Measurements from ENCODE around the gene TBC1D10A.

GRCh38 chr22:30247974-30248373 is 78.8 kb downstream of the TBC1D10A start:
- no peak for TF ChIP-seq POLR2A (IDR thresholded peaks at IDR 0.05; ENCODE audit: low read length)
- TF ChIP-seq GATA1 (IDR thresholded peaks at IDR 0.05; ENCODE audit: low read depth, low read length) = no peak
